GM19328 (cell line): ENCODE results near the gene SLC26A6.

Experiments used
- ATAC-seq: cut with Tn5 transposase; IDR thresholded peaks from one replicate; pipeline ENCODE4 v1.9.1; 2021; ENCODE audit warnings: mild to moderate bottlenecking, moderate library complexity; ENCODE audit not compliant: unreplicated experiment

Gene SLC26A6

DNA sequence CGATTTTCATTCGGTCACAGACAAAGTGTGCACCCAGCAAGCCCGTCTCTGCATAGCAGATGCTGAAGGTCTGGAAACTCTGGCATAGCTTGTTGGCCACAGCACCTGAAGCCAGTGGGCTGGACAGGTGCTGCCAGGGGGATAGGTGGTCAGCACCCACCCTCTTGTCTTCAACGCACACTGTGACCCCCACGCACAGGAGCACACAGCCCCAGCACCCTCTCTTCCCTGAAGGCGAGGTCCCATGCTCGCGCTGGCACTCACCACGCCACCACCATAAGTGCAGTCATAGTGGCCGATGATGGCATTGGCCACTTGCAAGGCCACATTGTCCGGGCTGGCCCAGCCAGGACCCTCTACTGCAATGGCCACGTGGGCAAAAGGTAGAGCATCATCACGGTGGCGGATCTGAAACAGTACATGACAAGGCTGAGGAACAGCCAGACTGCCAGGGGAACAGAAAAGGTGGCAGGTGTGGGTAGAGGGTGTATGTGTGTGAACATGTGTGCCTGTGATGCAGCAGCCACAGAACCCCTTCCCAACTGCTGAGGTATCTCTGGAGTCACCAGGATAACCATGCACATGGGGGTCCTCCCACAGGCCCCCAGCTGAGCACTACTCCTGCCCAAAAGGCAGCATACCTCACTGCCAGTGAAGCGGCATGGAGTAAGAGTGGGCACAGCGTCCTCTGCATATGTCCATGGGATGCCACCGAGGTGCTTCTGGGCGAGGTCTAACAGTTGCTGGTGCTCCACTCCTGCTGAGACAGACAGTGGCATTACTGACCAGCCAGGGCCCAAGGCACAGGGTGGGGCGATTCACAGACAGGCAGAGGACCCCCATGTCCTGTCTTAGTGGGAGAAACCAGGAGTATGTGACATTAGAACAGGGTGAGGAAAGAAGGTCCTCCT lies 34.3 kb downstream of the SLC26A6 start:
- no peak for ATAC-seq

GRCh38 chr3:48599509-48600285 lies 35.6 kb downstream of the SLC26A6 start:
- ATAC-seq = no peak

DNA sequence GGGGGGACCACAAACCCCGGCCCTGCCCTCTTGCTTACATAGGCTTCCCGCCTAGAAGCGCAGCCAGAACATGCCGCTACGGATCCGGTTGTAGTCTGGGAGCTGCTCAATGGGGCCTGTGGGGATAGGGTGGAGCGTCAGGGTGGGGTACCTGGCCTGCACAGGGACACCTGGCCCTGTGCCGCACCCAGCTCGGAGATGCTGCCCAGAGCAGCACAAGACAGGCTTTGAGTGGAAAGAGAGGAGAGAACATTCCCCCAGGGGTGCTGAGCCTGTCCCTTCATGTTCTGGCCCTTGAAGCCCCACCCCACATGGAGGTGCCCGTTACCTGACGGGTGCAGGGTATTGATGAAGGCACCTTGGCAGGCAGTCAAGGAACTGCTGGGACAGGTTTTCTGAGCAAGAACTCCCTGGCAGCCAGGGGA lies 36.2 kb downstream of the SLC26A6 start:
- no peak for ATAC-seq

GRCh38 chr3:48598323-48599076 lies 36.8 kb downstream of the SLC26A6 start:
- ATAC-seq = no peak

DNA sequence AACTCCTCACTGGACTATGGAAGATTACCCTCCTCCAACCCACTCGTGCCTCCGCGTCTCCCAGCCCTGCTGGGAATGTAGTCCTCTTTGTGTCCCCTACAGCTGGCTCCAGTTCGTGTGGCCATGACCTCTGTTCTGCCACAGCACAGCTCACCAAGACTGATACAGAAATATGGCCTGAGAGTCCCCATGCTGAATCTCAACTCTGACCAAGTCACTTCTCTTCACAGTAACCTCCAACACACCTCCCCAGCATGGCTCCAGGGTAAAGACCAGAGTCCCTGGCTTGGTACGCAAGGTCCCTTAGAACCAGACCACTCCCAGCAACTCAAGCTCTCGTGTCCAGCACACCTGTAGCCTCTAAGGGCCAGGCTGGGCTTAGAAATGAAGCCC lies 37.9 kb downstream of the SLC26A6 start:
- no peak for ATAC-seq

DNA sequence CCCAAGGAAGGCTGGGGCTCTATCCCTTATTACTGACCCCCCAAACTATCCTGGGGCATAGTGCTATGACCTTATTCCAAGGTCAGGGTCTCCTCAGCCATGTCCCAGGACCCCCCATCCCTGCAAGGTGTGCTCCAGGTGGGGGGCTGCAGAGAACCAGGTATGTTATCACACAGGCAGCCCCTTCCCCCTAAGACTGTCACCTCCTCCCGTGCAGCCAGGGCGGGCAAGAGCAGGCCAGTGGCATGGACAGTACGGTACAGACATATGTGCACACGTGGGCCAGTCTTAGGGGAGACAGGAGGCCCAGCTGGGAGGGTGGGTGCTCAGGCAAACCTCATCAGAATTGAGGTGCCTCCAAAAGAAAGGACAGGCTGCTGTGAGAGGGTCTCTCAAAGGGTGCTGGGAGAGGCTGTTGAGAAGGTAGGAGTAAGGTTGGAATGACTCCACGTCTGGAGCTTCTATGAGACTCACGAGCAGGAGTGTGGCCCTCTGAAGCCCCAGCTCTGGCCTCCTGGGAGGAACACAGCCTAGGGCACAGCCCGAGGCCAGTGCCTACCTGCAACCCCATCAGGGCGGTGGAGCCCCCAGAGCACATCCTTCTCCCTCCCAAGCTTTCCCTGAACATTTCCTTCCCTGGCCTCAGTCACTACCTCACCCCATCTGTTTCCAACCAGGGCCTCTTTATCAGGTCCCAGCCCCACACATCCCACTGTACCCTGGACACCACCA lies 38.4 kb downstream of the SLC26A6 start:
- no peak for ATAC-seq

DNA sequence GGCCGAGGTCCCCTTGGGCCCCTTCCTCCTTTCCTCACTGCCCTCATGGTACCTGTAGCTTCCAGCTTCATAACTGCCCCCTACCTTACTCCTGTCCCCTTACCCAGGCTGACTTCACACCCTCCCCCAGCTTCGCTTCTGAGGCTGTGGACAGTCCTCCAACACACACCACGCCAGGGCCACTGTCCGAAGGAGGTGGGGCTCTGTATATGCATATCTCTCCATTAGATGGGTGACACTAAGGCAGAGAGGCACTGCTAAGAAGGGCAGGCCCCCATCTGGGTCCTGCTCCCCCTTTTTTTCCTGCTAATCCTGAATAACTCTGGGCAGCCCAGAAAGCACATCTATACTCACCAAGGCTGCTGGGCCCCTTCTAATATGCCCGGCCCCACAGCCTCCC lies 39.1 kb downstream of the SLC26A6 start:
- no peak for ATAC-seq

GRCh38 chr3:48595526-48596121 lies 39.6 kb downstream of the SLC26A6 start:
- ATAC-seq = no peak

- no peak for ATAC-seq
These were observed 40.2 kb downstream of the SLC26A6 start, which contains the start of gene COL7A1 for GRCh38 chr3:48595075-48595525. TSS of gene COL7A1 (minus strand) at chr3:48595329. CDS start at chr3:48595159, 170 bp downstream.

- ATAC-seq = no peak
These were observed 40.7 kb downstream of the SLC26A6 start for GRCh38 chr3:48594417-48595049.

GRCh38 chr3:48593337-48593736 lies 41.9 kb downstream of the SLC26A6 start:
- ATAC-seq = no peak

- ATAC-seq = no peak
These were observed 42.7 kb downstream of the SLC26A6 start for GRCh38 chr3:48592519-48593087.

DNA sequence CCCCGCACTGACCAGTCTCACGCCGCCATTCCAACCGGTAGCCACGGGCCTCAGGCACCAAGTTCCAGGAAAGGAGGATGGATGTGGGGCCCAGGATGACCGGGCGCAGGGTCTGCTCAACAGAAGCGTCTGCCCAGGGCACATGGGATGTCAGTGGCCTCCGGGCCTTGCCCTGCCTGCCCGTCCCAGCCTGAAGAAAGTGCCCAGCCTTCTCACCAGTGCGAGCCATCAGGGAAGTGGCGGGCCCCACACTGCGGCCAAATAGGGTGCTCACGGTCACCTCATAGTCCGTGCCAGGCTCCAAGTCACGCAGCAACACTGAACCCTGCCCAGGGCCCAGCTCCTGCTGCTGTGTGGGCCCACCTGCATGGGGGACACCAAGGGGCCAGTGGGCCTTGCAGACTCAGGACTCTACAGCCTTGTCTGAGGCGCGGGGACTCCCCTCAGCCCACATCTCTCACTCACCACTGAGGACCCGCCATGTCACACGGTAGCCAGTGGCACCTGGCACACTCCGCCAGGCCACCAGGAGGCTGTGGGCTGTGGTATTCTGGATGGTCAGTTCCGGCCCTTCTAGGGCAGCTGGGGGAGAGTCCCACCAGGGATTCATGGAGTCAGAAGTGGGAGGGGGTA lies 43.3 kb downstream of the SLC26A6 start:
- ATAC-seq = no peak

GRCh38 chr3:48591436-48591835 lies 43.8 kb downstream of the SLC26A6 start:
- no peak for ATAC-seq

DNA sequence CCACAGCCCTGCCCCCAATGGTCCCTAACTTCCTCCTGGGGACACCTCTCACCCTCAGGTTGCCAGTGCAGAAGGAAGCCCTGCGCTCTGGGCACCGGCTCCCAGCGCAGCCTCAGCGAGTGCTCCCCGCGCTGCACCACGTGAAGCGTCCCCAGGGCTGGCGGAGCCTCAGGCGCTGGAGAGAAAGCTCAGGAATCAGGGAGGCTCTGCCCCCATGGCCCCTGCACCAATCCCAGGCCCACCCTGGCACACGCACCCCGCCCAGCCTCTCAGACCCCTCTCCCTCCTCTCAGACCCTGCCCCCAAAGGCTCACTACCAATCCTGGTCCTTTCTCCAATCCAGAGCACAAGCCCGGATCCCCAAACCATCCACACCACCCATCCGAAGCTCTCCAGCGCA lies 47.0 kb downstream of the SLC26A6 start:
- no peak for ATAC-seq

- no peak for ATAC-seq
These were observed 47.6 kb downstream of the SLC26A6 start for GRCh38 chr3:48587686-48588085.

GRCh38 chr3:48585411-48585810 lies 49.9 kb downstream of the SLC26A6 start:
- ATAC-seq = no peak

- ATAC-seq = no peak
These were observed 50.4 kb downstream of the SLC26A6 start for GRCh38 chr3:48584836-48585235.
